Esophagus muscularis mucosa (tissue), 3 donors: ENCODE results near the gene NALCN.

Experiments used
- POLR2A ChIP-seq: fragments of 450-650 bp; IDR thresholded peaks from one replicate; pipeline ENCODE4 v1.6.1; 2017; ENCODE audit warnings: antibody characterized with exemption, moderate library complexity, mild to moderate bottlenecking, low read depth
- TF ChIP-seq, protein P1 (sequence below), 3 experiments: fragments of 200-600 bp in 2 of 3; fragments of 450-650 bp in 1 of 3; sonication (generic) in 2 of 3; IDR thresholded peaks; one replicate each; pipeline ENCODE4 v1.5.1; 2017 to 2019; ENCODE audit warnings: antibody characterized with exemption in 3 of 3, mild to moderate bottlenecking in 2 of 3, moderate library complexity in 1 of 3

DNA sequence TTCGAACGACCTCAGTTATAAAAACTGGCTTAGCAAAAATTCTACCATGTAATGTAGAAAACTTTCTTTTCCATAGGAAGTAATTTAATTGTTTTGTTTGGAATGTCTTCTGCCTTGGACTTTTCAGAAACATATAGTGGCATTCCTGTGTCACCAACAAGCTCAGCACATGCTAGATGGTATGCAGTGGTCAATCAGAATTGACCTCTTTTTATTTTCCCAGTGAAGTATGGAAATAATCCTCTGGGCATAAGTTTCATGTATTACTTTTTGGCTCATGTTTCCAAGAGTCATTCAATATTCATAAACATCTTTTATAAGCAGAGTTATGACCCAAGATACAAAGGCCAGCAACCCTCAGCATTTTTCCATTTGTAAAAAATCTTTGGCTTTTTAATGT, 33.6 kb downstream of the NALCN start:
- TF ChIP-seq, protein P1, sequence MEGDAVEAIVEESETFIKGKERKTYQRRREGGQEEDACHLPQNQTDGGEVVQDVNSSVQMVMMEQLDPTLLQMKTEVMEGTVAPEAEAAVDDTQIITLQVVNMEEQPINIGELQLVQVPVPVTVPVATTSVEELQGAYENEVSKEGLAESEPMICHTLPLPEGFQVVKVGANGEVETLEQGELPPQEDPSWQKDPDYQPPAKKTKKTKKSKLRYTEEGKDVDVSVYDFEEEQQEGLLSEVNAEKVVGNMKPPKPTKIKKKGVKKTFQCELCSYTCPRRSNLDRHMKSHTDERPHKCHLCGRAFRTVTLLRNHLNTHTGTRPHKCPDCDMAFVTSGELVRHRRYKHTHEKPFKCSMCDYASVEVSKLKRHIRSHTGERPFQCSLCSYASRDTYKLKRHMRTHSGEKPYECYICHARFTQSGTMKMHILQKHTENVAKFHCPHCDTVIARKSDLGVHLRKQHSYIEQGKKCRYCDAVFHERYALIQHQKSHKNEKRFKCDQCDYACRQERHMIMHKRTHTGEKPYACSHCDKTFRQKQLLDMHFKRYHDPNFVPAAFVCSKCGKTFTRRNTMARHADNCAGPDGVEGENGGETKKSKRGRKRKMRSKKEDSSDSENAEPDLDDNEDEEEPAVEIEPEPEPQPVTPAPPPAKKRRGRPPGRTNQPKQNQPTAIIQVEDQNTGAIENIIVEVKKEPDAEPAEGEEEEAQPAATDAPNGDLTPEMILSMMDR (IDR thresholded peaks at IDR 0.05), result no peak
- TF ChIP-seq POLR2A, result no peak
